ENCODE results near the gene SYT5. TPM values are rescaled to one million over a fixed set of nuclear protein-coding genes. Genes with fewer than 3 reads are reported as not detected.
A peak's percentile ranks its signal among the peaks of the same experiment; 100 is the strongest.

The SYT5 gene
- total RNA-seq, 1 experiment from 2014 or later = 2.3 TPM

DNA sequence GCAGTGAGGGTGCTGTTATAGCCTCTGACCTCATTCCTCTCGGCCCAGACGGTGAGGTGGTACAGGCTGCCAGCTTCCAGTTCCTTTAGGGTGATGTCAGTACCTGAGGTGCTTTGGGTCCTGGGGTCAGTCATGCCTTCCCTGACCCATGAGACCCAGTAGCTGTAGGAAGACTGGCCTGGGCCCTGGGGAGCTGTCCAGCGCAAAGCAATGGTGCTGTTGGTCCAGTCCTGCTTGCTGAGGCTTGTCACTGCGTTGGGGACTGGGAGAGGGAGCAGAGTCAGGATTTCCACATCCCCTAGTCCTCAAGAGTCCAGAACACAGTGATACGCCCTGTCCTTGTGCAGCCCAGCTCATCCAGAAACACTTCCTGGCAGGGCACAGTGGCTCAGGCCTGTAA is 18.6 kb upstream of the SYT5 start:
- no peak for DNase-seq (ENCODE audit: low read depth, low spot score)
- no peak overlapping the region for H3K27ac ChIP-seq (ENCODE audit: low read depth, low read length)
- H3K4me1 ChIP-seq (ENCODE audit: control insufficient read depth in 1 of 2, insufficient read depth in 2 of 2, low read length in 2 of 2) = no peaks in the 10 kb centered on the region
- H3K9ac ChIP-seq (ENCODE audit: low read length) = no peak overlapping the region
- H3K9me3 ChIP-seq (ENCODE audit: control insufficient read depth in 1 of 2, insufficient read depth in 1 of 2, low read depth in 1 of 2, low read length in 2 of 2) = no peaks in the 10 kb centered on the region
- H4K20me1 ChIP-seq (ENCODE audit: insufficient read depth) = no peaks in the 10 kb centered on the region
- TF ChIP-seq YY1 (IDR thresholded peaks at IDR 0.05; ENCODE audit: extremely low read depth, insufficient replicate concordance, low read depth, low read length) = no peak
- TF ChIP-seq EZH2 (IDR thresholded peaks at IDR 0.05) = no peak
- TF ChIP-seq JUND (IDR thresholded peaks at IDR 0.05) = no peak
- TF ChIP-seq CTCF (IDR thresholded peaks at IDR 0.05 in 2 of 3, conservative IDR thresholded peaks at IDR 0.05 in 1 of 3; ENCODE audit: borderline replicate concordance in 1 of 3, insufficient read depth in 1 of 3, low read depth in 2 of 3, low read length in 2 of 3) = no peak
- TF ChIP-seq ZFX (IDR thresholded peaks at IDR 0.05) = no peak
- TF ChIP-seq CBX3 (IDR thresholded peaks at IDR 0.05; ENCODE audit: low read depth) = no peak
- no peak for TF ChIP-seq POLR2A (IDR thresholded peaks at IDR 0.05; ENCODE audit: borderline replicate concordance, extremely low read depth, insufficient read depth, insufficient read length)
- H3K36me3 ChIP-seq (ENCODE audit: control insufficient read depth in 1 of 2, insufficient read depth in 2 of 2, low read length in 2 of 2) = peaks cover 3 to 10% of the 10 kb centered on the region in 2 experiments; a peak in 3 of 4 replicates
- BruUV-seq (replicated peaks) = no TSS peak
- no peak overlapping the region for H3K4me2 ChIP-seq (ENCODE audit: low read length)
- H3K4me3 ChIP-seq (replicated peaks in 1 of 2; ENCODE audit: low read depth in 1 of 2, low read length in 2 of 2) = no peak overlapping the region
- no peaks in the 10 kb centered on the region for H3K79me2 ChIP-seq (ENCODE audit: insufficient read depth, low read length)
- RAD21 ChIA-PET (ENCODE audit: low non-redundant PET in 1 of 2, low total read pairs in 2 of 2, uncharacterized antibody in 2 of 2, unreplicated experiment in 2 of 2) = no interaction called here
- H2AFZ ChIP-seq (ENCODE audit: low read depth, low read length, poor library complexity, severe bottlenecking) = no peak overlapping the region
- no peaks in the 10 kb centered on the region for H3K9me2 ChIP-seq (ENCODE audit: insufficient read depth)
- POLR2A ChIA-PET = no interaction called here
- CTCF ChIA-PET = no interaction called here
- ATAC-seq = no peak
- intact Hi-C loops (cut with micrococcal nuclease) = no loop called here
- no peaks in the 10 kb centered on the region for H3K27me3 ChIP-seq (ENCODE audit: insufficient read depth, low read length)

DNA sequence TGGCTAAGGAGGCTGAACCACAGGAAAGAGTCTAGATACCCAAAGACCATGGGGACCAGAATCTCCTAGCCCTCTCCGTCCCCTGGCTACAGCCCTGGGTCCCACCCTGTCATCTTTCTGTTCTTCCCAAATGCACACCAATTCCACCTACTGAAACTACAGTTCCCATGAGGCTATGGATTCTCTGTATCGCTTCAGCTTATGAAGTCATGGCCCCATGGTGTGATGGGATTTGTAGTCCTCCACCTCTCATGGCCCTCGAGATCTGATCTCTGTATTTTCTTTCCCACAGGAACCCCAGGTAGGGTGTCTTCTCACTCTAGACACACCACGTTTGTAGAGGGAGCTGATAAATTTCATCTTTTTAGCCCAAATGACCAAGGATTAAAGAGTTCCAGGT is 17.4 kb upstream of the SYT5 start:
- Histone ChIP-seq H2AFZ (ENCODE audit: low read depth, low read length, poor library complexity, severe bottlenecking) (no peak overlapping the region), H4K20me1 (ENCODE audit: insufficient read depth) (no peaks in the 10 kb centered on the region), H3K79me2 (ENCODE audit: insufficient read depth, low read length) (no peaks in the 10 kb centered on the region), H3K9ac (ENCODE audit: low read length) (no peak overlapping the region), H3K9me3 (ENCODE audit: control insufficient read depth in 1 of 2, insufficient read depth in 1 of 2, low read depth in 1 of 2, low read length in 2 of 2) (no peaks in the 10 kb centered on the region), H3K4me3 (replicated peaks in 1 of 2; ENCODE audit: low read depth in 1 of 2, low read length in 2 of 2) (no peak overlapping the region), H3K36me3 (ENCODE audit: control insufficient read depth in 1 of 2, insufficient read depth in 2 of 2, low read length in 2 of 2) (peaks cover 3 to 10% of the 10 kb centered on the region in 2 experiments; a peak in 3 of 4 replicates), H3K4me2 (ENCODE audit: low read length) (no peak overlapping the region), H3K9me2 (ENCODE audit: insufficient read depth) (no peaks in the 10 kb centered on the region), H3K27ac (ENCODE audit: low read depth, low read length) (no peak overlapping the region), H3K4me1 (ENCODE audit: control insufficient read depth in 1 of 2, insufficient read depth in 2 of 2, low read length in 2 of 2) (no peaks in the 10 kb centered on the region), H3K27me3 (ENCODE audit: insufficient read depth, low read length) (no peaks in the 10 kb centered on the region)
- BruUV-seq (replicated peaks) = no TSS peak
- RAD21 ChIA-PET (ENCODE audit: low non-redundant PET in 1 of 2, low total read pairs in 2 of 2, uncharacterized antibody in 2 of 2, unreplicated experiment in 2 of 2) = no interaction called here
- intact Hi-C loops (cut with micrococcal nuclease) = no loop called here
- ATAC-seq (peak; percentile 67), DNase-seq (ENCODE audit: low read depth, low spot score) (no peak)
- POLR2A ChIA-PET = interaction anchor here (0.7 to 0.9 kb wide), 2 partner anchors 8 to 14 kb away, joined by 3 read pairs; no protein-coding TSS in a partner anchor
- CTCF ChIA-PET = no interaction called here
- no peak for TF ChIP-seq CTCF (IDR thresholded peaks at IDR 0.05 in 2 of 3, conservative IDR thresholded peaks at IDR 0.05 in 1 of 3; ENCODE audit: borderline replicate concordance in 1 of 3, insufficient read depth in 1 of 3, low read depth in 2 of 3, low read length in 2 of 3)
- no peak for TF ChIP-seq ZFX (IDR thresholded peaks at IDR 0.05)
- TF ChIP-seq FOSL1 (IDR thresholded peaks at IDR 0.05; ENCODE audit: low read depth) = no peak
- TF ChIP-seq CBX3 (IDR thresholded peaks at IDR 0.05; ENCODE audit: low read depth) = no peak
- no peak for TF ChIP-seq POLR2AphosphoS5 (IDR thresholded peaks at IDR 0.05; ENCODE audit: low read depth, low read length)
- no peak for TF ChIP-seq ELF1 (IDR thresholded peaks at IDR 0.05; ENCODE audit: borderline replicate concordance, low read depth)
- no peak for TF ChIP-seq SIN3A (IDR thresholded peaks at IDR 0.05; ENCODE audit: low read depth)
- no peak for TF ChIP-seq SRF (IDR thresholded peaks at IDR 0.05; ENCODE audit: low read depth)
- no peak for TF ChIP-seq TCF7L2 (IDR thresholded peaks at IDR 0.05; ENCODE audit: borderline replicate concordance, extremely low read depth, insufficient read depth, insufficient read length)
- TF ChIP-seq YY1 (IDR thresholded peaks at IDR 0.05; ENCODE audit: extremely low read depth, insufficient replicate concordance, low read depth, low read length) = no peak
- TF ChIP-seq POLR2A (IDR thresholded peaks at IDR 0.05; ENCODE audit: borderline replicate concordance, extremely low read depth, insufficient read depth, insufficient read length) = no peak
- no peak for TF ChIP-seq JUND (IDR thresholded peaks at IDR 0.05)
- TF ChIP-seq EZH2 (IDR thresholded peaks at IDR 0.05) = no peak
